Stimulated activated CD8-positive, alpha-beta memory T cell treated with anti-CD3 and anti-CD28 coated beads, Interleukin-4, amount 100 ng/mL, for 4 hours (primary cell): ENCODE measurements around the gene IGFLR1.
"Not testable (repeated sequence)": the region's sequence is repeated elsewhere in the genome, so short reads cannot be mapped to it uniquely, and the experiment has no call there.

Experiments
- DNase-seq, 2 donors: peaks; one replicate each; pipeline ENCODE4 v3.0.0-alpha.2; 2020; ENCODE audit warnings: low read depth in 2 of 2, low spot score in 1 of 2

The IGFLR1 gene

GRCh38 chr19:35712567-35713505 is 29.4 kb downstream of the IGFLR1 start:
- DNase-seq: no peak

GRCh38 chr19:35710784-35711723 is 31.2 kb downstream of the IGFLR1 start:
- no peak for DNase-seq

DNA sequence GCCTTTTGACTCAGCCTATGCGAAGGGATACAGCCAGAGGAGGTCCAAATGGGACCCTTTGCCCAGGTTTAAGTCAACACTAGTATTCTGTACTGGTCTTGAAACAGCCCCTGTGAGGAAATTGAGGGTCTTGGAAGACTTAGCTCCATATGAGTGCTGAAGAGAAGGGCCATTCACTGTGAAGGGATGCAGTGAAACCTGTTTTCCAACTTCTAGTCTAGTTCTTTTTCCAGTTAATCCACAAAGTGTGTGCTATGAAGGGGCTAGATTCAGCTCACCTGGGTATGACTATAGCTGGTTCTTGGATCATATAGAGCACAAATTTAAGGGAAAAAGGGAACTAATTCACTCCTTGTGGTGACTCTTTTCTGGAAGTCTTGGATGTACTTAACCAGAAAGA is 33.9 kb downstream of the IGFLR1 start:
- no peak for DNase-seq

DNA sequence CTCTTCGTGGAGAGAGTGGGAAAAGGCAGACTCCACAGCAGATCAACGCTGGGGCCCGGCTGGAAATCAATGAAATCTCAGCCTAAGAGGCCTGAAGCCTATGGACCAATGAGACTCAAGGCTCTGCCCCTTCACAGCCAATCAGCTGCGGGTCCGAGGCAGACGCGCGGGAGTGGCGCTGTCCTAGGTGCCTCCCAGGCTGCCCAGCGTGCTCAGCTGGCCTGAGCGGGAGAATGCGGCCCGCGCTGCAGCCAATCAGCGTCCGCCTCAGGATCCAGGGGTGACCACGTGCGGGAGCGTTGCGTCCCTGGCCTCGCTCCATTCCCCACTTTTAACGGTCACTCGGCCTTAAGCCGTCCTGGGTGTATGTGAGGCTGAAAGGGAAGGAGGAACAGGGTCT is 38.0 kb downstream of the IGFLR1 start, which contains the start of gene ZBTB32:
ZBTB32 (plus strand) TSS at position 341 of the 400 bp plus-strand sequence. CDS start 10,069 bp downstream, outside the sequence.
- no peak for DNase-seq

DNA sequence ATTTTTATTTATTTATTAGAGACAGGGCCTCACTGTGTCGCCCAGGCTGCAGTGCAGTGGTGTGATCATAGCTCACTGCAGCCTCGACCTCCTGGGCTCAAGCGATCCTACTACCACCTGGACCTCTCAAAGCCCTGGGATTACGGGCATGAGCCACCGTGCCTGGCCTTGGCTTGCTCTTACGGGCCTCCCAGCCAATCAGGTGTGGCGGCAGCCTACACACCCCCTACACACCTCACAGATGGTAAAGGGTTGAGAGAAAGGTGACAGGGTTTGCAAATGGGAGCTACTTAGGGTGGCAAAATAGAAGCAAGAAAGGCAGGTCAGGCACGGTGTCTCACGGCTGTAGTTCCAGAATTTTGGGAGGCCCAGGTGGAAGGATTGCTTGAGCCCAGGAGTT is 38.9 kb downstream of the IGFLR1 start:
- no peak for DNase-seq

DNA sequence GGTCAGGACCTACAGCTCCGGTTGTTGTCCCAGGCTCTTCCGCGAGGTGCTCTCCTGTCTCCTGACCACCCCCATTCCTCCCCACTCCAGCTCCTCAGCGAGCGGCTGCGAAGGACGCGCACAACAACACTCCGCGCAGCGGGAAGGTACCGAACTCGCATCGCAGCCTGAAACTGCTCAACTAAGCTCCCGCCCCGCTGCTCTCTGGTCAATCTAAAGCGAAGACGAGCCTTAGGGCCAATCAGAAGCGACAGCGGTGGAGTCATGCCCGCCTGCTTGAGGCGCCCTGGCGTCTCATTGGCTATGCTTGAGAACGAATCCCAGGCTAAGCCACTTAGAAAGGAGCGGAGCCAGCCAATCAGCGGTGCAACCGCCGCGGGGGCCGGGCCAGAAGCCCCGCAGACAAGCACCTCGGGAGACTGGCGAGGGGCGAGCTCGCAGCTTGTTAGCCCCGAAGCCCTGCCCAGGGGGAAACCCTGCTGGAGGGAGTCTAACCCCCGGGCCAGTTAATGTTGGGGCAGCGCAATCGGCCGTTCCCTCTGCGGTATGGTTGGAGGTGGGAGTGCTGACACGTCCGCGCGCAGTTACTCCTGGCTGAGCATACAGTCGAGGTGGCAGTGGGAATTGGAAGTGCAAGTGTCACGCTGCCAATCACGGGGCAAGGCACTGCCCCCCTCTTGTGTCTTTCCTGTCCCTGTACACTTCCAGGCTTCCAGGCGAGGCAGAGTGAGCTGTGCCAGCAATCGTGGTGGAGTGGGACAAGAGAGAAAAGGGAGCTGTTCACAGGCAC is 39.8 kb downstream of the IGFLR1 start:
- peak; percentile 82 to 86 for DNase-seq

DNA sequence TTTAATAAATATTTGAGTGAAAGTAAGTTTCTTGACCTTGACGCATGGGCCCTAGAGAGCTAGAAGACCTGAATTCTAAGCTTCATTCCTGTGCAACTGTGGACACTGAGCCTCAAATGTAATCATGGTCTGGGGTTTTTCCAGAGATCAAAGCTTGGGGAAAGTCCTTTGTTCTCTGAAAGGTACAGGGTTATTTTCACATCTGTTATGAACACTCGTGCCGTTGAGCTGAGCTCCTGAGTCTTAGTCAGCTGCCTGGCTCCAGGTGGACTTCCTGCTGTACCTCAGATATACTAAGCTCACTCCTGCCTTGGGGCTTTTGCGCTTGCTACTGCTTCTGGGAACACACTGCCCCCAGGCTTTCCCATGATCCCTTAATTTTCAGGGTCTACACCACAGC is 45.4 kb downstream of the IGFLR1 start:
- DNase-seq: no peak

- DNase-seq: no peak
Measured at GRCh38 chr19:35695895-35696422, 46.3 kb downstream of the IGFLR1 start.

- peak; percentile 75 to 89 for DNase-seq
Measured at GRCh38 chr19:35693835-35694599, 48.2 kb downstream of the IGFLR1 start.

DNA sequence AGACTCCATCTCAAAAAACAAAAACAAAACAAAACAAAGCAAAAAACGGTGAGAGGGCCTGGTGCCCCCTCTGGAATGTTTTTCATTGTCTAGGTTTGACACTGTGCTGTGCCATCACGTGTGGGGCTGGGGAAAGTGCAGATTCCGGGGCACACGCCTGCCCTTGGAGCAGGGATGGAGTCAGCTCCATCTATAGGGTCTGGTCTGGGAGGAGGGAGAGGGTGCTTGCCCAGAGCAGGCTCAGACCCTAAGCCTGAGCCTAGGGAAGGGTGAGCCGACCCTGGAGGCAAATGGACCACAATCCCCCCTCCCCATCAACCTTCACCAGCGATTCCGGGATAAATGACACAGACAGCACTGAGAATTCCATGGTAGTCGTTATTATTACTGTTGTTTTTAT is 48.8 kb downstream of the IGFLR1 start:
- DNase-seq: no peak

DNA sequence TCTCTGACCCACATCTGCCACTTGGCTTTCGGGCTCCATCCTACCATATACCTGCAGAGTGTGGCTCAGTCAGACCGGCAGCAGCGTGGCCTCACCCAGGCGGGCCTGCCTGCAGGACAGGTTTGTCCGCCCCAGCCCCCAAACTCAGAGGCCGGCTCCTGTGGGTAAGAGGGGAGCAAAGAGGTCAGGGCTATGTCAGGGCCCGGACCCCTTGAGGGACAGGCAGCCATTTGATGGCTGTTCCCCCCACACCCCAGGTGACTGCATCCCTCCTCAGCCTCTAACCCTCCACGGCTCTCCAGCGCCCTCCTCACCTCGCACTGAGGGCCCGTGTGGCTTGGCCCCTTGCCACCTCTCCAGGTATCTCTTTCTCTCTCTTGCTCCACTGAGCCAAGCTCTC is 50.2 kb downstream of the IGFLR1 start:
- DNase-seq: no peak

- DNase-seq: not testable (repeated sequence)
Measured at GRCh38 chr19:35691106-35691505, 51.1 kb downstream of the IGFLR1 start.

DNA sequence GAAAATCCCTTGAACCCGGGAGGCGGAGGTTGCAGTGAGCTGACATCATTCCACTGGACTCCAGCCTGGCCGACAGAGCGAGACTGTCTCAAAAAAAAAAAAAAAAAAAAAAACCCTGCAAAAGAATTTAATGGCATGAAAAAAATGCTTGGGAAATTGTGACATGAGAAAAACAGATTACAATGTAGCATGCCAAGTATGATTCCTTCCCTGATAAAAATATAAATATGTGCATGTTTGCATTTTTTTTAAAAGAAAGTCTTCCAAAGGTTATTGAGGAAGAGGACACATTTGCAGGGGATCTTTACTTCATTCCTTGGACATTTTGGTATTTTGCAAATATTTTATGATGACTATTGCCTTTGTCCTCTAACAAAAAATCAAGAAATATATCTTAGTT is 52.4 kb downstream of the IGFLR1 start:
- DNase-seq: no peak
